ENCODE results near the gene MED15. TPM values are rescaled to one million over a fixed set of nuclear protein-coding genes. Genes with fewer than 3 reads are reported as not detected.

Gene MED15
- total RNA-seq, 4 donors from 2014 or later: 35.1 to 88.9 (median 49.9) TPM

DNA sequence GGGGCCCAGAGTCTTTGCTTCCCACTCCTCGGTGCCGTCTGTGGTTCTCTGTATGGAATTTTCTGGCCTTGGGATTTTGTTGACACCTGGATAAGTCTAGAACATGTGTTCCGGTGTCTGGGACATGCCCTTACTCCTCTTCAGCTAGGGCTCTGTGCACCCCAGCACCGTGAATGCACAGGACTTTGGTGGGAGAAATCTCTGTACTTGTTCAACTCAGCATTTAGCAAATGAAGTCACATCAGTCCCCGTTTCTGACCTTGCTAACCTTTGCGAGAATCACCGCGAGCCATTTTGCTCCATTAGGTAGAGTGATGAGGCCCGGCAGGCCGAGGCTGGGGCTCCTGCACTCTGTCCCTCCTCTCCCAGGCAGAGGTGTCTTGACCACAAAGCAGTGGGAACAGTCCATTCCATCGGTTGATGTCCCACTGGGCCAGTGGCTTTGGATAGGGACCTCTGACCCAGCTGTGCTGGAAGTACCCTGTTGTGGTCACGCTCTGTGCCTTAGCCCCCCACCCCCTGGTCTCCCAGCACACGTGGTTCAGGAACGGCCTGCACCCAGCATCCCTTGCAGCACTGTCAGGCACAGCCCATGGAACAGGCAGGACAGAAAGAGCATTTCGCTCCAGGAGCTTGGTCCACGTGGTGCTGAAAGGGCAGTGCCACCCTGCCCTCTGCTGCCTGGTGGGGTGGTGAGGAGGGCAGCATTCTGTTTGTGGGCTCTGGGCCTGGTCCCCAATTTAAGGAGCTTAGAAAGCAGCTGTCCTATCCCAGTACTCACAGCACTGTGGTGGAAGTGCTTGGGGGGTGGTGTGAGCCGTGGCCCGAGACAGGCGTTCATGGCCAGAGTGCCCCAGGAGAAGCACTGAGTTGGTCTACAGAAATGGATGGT is 73.4 kb downstream of the MED15 start:
- TF ChIP-seq, protein P1, sequence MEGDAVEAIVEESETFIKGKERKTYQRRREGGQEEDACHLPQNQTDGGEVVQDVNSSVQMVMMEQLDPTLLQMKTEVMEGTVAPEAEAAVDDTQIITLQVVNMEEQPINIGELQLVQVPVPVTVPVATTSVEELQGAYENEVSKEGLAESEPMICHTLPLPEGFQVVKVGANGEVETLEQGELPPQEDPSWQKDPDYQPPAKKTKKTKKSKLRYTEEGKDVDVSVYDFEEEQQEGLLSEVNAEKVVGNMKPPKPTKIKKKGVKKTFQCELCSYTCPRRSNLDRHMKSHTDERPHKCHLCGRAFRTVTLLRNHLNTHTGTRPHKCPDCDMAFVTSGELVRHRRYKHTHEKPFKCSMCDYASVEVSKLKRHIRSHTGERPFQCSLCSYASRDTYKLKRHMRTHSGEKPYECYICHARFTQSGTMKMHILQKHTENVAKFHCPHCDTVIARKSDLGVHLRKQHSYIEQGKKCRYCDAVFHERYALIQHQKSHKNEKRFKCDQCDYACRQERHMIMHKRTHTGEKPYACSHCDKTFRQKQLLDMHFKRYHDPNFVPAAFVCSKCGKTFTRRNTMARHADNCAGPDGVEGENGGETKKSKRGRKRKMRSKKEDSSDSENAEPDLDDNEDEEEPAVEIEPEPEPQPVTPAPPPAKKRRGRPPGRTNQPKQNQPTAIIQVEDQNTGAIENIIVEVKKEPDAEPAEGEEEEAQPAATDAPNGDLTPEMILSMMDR (IDR thresholded peaks at IDR 0.05; ENCODE audit: low read depth): no peak

DNA sequence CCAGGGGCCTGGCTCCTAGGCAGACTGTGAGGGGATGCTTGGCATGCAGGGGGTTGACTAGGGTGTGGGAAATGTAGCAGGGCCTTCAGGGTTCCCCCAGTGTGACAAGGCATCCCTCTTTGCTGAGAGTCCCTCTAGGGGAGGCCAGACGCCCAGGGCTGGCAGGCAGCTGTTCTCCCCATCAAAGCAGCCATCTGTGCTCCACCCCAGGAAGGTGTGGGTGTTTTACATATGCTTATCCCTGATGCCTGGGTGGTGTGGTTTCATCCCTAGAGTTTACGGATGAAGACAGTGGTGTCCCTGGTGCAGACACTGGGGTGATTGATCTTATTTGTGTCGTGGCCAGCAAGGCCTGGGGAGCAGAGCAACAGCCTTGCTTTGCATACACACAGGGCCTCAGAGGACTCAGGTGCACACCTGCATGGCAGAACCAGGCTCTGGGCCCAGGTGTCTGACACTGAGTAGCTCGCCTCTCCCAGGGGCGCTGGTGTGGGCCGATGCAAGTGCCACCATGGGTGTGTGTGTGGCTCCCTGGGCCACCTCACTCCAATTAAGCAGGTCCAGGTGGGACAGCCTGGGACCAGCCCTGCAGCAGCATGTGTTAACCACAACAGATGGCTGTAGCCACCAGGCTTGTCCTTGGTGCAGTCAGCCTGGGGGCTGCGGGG is 74.2 kb downstream of the MED15 start:
- TF ChIP-seq, protein P1 (IDR thresholded peaks at IDR 0.05; ENCODE audit: low read depth): no peak

DNA sequence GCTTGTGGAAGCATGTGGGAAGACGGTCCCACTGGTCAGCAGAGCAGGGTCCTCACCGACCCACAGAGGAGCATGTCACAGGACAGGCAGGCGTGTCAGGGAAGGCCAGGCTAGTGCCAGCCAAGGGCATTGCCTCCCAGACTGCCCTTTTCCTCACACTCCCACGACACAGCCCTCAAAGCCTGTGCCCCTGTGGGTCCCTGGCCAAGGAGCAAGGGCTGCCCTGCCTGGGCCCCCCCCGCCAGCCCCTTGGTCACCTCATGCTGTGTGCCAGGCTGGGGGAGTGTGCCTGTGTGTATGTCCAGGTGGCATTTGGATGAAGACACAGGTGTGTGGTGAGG is 74.7 kb downstream of the MED15 start:
- TF ChIP-seq, protein P1 (IDR thresholded peaks at IDR 0.05; ENCODE audit: low read depth): no peak

DNA sequence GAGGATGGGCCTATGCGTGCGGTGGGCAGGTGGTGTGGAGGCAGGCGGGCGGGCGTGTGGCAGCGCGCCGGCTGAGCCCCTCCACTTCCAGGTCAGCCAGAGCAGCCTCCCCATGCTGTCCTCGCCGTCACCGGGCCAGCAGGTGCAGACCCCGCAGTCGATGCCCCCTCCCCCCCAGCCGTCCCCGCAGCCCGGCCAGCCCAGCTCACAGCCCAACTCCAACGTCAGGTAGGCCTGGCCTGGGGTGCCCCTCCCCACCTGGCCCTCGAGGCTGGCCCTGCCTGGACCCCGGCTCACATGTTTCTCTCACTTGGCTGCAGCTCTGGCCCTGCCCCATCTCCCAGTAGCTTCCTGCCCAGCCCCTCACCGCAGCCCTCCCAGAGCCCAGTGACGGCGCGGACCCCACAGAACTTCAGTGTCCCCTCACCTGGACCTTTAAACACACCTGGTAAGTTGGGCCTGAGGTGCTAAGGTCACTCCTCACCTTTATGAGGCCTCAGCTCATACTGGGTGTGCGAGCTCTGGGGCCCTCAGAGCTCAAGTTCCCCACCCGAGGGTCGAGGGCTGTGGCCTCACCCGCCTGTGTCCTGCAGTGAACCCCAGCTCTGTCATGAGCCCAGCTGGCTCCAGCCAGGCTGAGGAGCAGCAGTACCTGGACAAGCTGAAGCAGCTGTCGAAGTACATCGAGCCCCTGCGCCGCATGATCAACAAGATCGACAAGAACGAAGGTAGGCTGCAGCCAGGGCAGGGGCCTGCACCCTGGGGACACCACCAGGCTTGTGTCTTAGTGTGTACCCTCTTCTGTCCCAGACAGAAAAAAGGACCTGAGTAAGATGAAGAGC is 75.3 kb downstream of the MED15 start:
- TF ChIP-seq, protein P1 (IDR thresholded peaks at IDR 0.05; ENCODE audit: low read depth): no peak

DNA sequence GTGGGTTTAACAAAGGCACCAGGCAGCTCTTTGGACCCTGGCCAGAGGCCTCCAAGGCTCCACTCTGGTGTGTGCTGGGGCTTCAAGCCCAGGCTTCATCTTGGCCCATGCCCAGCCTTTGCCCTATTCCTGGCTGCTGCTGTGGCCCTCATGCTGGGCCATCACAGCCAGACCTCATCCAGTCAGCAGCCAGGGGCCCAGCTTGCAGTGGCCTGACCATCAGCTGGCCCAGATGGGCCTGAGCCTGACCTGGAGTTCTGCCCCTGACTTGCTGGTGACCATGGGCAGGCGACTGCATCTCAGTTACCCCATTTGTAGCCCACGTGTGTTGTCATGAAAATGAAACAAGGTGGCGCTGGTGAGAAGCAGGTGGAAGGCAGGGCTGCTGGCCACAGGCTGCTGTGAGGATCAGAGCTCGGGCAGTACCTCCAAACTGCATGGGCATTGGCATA is 76.1 kb downstream of the MED15 start:
- TF ChIP-seq, protein P1 (IDR thresholded peaks at IDR 0.05; ENCODE audit: low read depth): no peak

DNA sequence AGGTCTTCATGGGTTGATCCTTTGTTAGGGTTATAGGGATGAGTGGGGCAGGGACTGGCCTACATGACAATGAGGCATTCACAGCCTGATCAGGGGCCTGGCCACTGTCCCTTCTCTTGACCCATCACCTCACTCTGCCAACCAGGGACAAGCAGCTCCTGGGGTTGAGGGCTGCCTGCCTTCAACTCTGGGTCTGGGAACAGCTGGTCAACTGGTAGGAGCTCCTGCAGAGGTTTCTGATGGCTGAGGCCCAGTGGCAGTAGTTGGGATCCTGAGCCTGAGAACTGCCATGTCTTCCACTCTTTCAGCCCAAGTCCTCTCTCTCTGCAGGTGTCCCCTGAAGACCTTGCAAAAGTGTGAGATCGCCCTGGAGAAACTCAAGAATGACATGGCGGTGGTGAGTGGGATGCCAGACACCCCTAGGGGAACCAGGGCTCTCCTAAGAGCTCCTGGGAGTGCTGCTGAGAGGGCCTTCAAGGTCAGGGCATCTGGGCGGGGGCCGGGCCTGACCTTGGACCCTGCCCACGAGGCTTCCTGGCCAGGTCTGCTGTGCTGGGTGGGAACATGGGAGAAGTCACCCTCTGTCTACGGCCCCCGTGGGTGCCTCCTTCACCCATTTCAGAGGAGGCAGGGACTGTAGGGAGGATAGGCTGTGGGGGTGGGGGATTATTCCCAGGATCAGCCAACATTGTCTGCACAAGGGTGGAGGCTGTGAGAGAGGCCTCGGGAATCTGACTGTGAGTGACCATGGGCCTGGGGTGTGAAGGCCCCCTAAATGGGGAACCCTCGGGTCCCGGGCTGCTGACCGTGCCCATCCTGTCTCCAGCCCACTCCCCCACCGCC is 76.8 kb downstream of the MED15 start:
- TF ChIP-seq, protein P1 (IDR thresholded peaks at IDR 0.05; ENCODE audit: low read depth): no peak
